Lower leg skin (tissue), 3 donors: ENCODE results near the gene CTNNB1.

Source experiments
- CTCF ChIP-seq, 3 donors: fragments of 450-650 bp; IDR thresholded peaks; one replicate each; pipeline ENCODE4 v1.5.1; 2016; ENCODE audit warnings: antibody characterized with exemption in 3 of 3, mild to moderate bottlenecking in 3 of 3, moderate library complexity in 2 of 3
- POLR2A ChIP-seq, 2 donors: fragments of 450-650 bp; IDR thresholded peaks; one replicate each; pipeline ENCODE4 v1.6.1; 2016 to 2017; ENCODE audit warnings: antibody characterized with exemption in 2 of 2, mild to moderate bottlenecking in 1 of 2, moderate library complexity in 1 of 2

- TF ChIP-seq CTCF (IDR thresholded peaks at IDR 0.05) (no peak), POLR2A (IDR thresholded peaks at IDR 0.05) (no peak)
Observed at GRCh38 chr3:41167722-41168497, 31.4 kb upstream of the CTNNB1 start.
